Left lung (tissue), 10 donors: ENCODE measurements around the gene ZNF426. TPM values are rescaled to one million over a fixed set of nuclear protein-coding genes. Genes with fewer than 3 reads are reported as not detected.

Experiments
- ATAC-seq: fragments of 200-7000 bp; cut with Tn5 transposase; one replicate; pipeline ENCODE4 v1.9.1; 2020; ENCODE audit warnings: moderate library complexity
- DNase-seq, 4 donors: peaks; one replicate each; pipeline ENCODE4 v3.0.0-alpha.2; 2013 to 2020
- H3K27ac ChIP-seq, 2 donors: fragments of 200-600 bp; sonication (generic) in 1 of 2; one replicate each; pipeline versions ENCODE4 v1.5.0 to v1.8.0; 2020 to 2021
- H3K27me3 ChIP-seq, 2 donors: fragments of 200-600 bp; sonication (generic) in 1 of 2; one replicate each; pipeline versions ENCODE4 v1.5.0 to v1.8.0; 2020 to 2021
- H3K36me3 ChIP-seq, 2 donors: fragments of 200-600 bp; sonication (generic) in 1 of 2; one replicate each; pipeline versions ENCODE4 v1.5.0 to v1.8.0; 2020 to 2021
- H3K4me1 ChIP-seq, 2 donors: fragments of 200-600 bp; one replicate each; pipeline ENCODE4 v1.8.0; 2021
- H3K4me3 ChIP-seq, 2 donors: fragments of 200-600 bp; sonication (generic) in 1 of 2; one replicate each; pipeline versions ENCODE4 v1.5.0 to v1.8.0; 2020 to 2021; ENCODE audit warnings: mild to moderate bottlenecking in 1 of 2
- H3K9me3 ChIP-seq, 2 donors: fragments of 200-600 bp; sonication (generic) in 1 of 2; one replicate each; pipeline versions ENCODE4 v1.5.0 to v1.8.0; 2020 to 2021
- intact Hi-C, 2 donors: fragments of 100-400 bp; cut with DNase I; formaldehyde crosslinking; loops; one replicate each; pipeline versions ENCODE4 v1.11.2 to v1.14.2; 2022
- polyA plus RNA-seq, 6 donors: library from polyadenylated mRNA; unstranded; fragments of 120-200 nt; gene quantifications; one replicate each; pipeline ENCODE4 v1.2.1, GENCODE V29; 2013; ENCODE audit not compliant: insufficient read length in 6 of 6
- total RNA-seq, 2 donors: library from RNA; stranded (reverse); fragmentation: NEBNext Ultra II Directional; extraction: Animal tissue kit (Norgen Biotek cat#: 25700); gene quantifications; one replicate each; pipeline ENCODE4 v1.2.1, GENCODE V29; 2021
- TF ChIP-seq, protein P1 (sequence below), 2 donors: fragments of 200-600 bp; sonication (generic) in 1 of 2; IDR thresholded peaks; one replicate each; pipeline versions ENCODE4 v1.5.0 to v1.8.0; 2021; ENCODE audit warnings: antibody characterized with exemption in 2 of 2
- donor health status: DM: no; HTN: yes; CAD: no.
- donor health status: DM: no; HTN: no; CAD: no.

The ZNF426 gene
- total and polyA plus RNA-seq, 8 donors, result 16.1 to 27.1 (median 22.6) TPM

- intact Hi-C loops, result no loop called here
Observed at GRCh38 chr19:9523885-9524474, 14.5 kb downstream of the ZNF426 start.

GRCh38 chr19:9507285-9507684 lies 31.2 kb downstream of the ZNF426 start:
- intact Hi-C loops, result no loop called here
- TF ChIP-seq, protein P1, sequence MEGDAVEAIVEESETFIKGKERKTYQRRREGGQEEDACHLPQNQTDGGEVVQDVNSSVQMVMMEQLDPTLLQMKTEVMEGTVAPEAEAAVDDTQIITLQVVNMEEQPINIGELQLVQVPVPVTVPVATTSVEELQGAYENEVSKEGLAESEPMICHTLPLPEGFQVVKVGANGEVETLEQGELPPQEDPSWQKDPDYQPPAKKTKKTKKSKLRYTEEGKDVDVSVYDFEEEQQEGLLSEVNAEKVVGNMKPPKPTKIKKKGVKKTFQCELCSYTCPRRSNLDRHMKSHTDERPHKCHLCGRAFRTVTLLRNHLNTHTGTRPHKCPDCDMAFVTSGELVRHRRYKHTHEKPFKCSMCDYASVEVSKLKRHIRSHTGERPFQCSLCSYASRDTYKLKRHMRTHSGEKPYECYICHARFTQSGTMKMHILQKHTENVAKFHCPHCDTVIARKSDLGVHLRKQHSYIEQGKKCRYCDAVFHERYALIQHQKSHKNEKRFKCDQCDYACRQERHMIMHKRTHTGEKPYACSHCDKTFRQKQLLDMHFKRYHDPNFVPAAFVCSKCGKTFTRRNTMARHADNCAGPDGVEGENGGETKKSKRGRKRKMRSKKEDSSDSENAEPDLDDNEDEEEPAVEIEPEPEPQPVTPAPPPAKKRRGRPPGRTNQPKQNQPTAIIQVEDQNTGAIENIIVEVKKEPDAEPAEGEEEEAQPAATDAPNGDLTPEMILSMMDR (IDR thresholded peaks at IDR 0.05), result no peak
- Histone ChIP-seq H3K27ac (no peak overlapping the region), H3K36me3 (no peaks in the 10 kb centered on the region), H3K4me3 (no peak overlapping the region), H3K9me3 (peaks cover 0 to 98% of the 10 kb centered on the region in 2 donors), H3K4me1 (no peaks in the 10 kb centered on the region), H3K27me3 (no peaks in the 10 kb centered on the region)
- ATAC-seq, result no peak
- no peak for DNase-seq

More at GRCh38 chr19:9523885-9524474, 14.5 kb downstream of the ZNF426 start:
- TF ChIP-seq, protein P1 (IDR thresholded peaks at IDR 0.05), result no peak
- DNase-seq (no peak), ATAC-seq (no peak)
- peaks cover 30 to 99% of the 10 kb centered on the region in 2 donors for H3K9me3 ChIP-seq
- H3K36me3 ChIP-seq, result peaks cover 5 to 56% of the 10 kb centered on the region in 2 donors
- no peak overlapping the region for H3K4me3 ChIP-seq
- H3K27ac ChIP-seq, result no peak overlapping the region
- H3K27me3 ChIP-seq, result no peaks in the 10 kb centered on the region
- H3K4me1 ChIP-seq, result no peaks in the 10 kb centered on the region

- no peak for ATAC-seq
- TF ChIP-seq, protein P1 (IDR thresholded peaks at IDR 0.05), result no peak
- Histone ChIP-seq H3K4me1 (no peaks in the 10 kb centered on the region), H3K36me3 (no peaks in the 10 kb centered on the region), H3K27ac (no peak overlapping the region), H3K9me3 (peaks cover 0 to 98% of the 10 kb centered on the region in 2 donors), H3K4me3 (no peak overlapping the region), H3K27me3 (peaks cover 0 to 19% of the 10 kb centered on the region in 2 donors)
- intact Hi-C loops, result no loop called here
- no peak for DNase-seq
Observed at GRCh38 chr19:9500796-9501195, 37.6 kb downstream of the ZNF426 start.

DNA sequence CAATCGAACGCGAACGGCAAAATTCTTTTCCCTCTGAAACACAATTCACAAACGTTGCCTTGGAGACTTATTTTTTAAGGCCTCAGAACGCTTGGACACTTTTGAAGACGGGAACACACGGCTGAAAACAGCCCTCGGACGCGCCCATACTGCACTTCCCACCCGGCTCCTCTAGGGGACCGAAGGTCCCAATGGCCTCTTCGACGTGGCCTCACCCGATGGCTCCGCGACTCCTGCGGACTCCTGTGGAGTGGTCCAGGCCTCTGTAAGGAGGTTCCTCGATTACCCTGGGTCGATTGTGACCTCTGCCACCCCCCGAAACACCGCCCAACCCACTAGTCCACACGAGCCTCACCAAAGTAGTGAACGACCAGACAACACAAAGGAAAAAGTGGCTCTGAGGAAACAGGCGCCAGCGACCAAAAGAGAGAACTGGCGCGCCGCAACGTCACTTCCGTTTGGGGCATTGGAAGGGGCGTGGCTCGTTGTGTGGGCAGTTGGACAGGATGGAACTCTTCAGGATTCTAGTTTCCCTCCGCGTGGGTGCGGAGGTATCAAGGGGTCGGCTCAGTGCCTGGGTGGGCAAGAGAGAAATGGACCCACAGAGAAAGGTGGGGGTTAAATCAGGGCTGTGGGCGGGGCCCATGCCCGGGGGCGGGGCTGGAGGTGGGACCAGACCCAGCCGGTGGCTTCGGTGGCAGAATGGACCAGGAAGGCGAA lies 40.1 kb downstream of the ZNF426 start, which contains the start of gene ZNF560:
Gene ZNF560 (minus strand): TSS at position 434 of the 720 bp plus-strand sequence. CDS start 23,303 bp downstream, outside the sequence.
- H3K9me3 ChIP-seq, result peaks cover 0 to 96% of the 10 kb centered on the region in 2 donors
- ATAC-seq, result no peak
- no peak within 1 kb of the TSS for H3K4me3 ChIP-seq
- intact Hi-C loops, result no loop called here
- peaks cover 0 to 19% of the 10 kb centered on the region in 2 donors for H3K27me3 ChIP-seq
- no peaks in the 10 kb centered on the region for H3K36me3 ChIP-seq
- TF ChIP-seq, protein P1 (IDR thresholded peaks at IDR 0.05), result no peak
- DNase-seq, result no peak
- H3K4me1 ChIP-seq, result no peaks in the 10 kb centered on the region
- H3K27ac ChIP-seq, result no peak within 1 kb of the TSS

DNA sequence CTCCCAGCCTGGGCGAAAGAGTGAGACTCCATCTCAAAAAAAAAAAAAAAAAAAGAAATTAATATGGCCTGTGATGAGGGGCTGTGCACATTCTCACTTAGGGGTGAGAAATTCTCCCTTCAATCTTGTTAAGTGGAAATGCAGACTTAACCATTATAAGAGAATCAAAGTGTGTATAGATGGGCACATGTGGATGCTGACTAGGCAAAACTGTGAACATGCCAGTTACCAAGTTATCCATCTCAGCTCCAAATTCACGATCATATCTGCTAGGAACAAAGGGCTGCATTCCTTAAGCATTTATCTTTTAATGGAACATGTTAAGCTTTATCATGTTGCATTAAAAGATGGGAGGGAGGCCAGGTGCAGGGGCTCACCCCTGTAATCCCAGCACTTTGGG lies 44.3 kb downstream of the ZNF426 start:
- H3K36me3 ChIP-seq, result no peaks in the 10 kb centered on the region
- peaks cover 0 to 17% of the 10 kb centered on the region in 2 donors for H3K27me3 ChIP-seq
- TF ChIP-seq, protein P1 (IDR thresholded peaks at IDR 0.05), result no peak
- peaks cover 0 to 83% of the 10 kb centered on the region in 2 donors for H3K9me3 ChIP-seq
- no peak overlapping the region for H3K4me3 ChIP-seq
- DNase-seq (no peak), ATAC-seq (no peak)
- H3K27ac ChIP-seq, result no peak overlapping the region
- H3K4me1 ChIP-seq, result no peaks in the 10 kb centered on the region
- intact Hi-C loops, result no loop called here
